GM18502 (cell line): ENCODE results near the gene SHFL.

Experiments used
- ATAC-seq: cut with Tn5 transposase; IDR thresholded peaks from one replicate; pipeline ENCODE4 v1.9.1; 2021; ENCODE audit warnings: mild to moderate bottlenecking; ENCODE audit not compliant: unreplicated experiment, poor library complexity

SHFL gene

GRCh38 chr19:10086591-10087192 lies 575 bp downstream of the SHFL start:
- ATAC-seq = peak; percentile 19

- no peak for ATAC-seq
Observed at GRCh38 chr19:10087296-10088061, 1.4 kb downstream of the SHFL start.

GRCh38 chr19:10088949-10089554 lies 2.9 kb downstream of the SHFL start:
- ATAC-seq = no peak

GRCh38 chr19:10089801-10090375 lies 3.8 kb downstream of the SHFL start:
- no peak for ATAC-seq

GRCh38 chr19:10091370-10091687 lies 5.2 kb downstream of the SHFL start:
- no peak for ATAC-seq

- ATAC-seq = no peak
Observed at GRCh38 chr19:10091895-10092641, 6.0 kb downstream of the SHFL start.

GRCh38 chr19:10092648-10093294 lies 6.7 kb downstream of the SHFL start:
- ATAC-seq = no peak

GRCh38 chr19:10093295-10094186 lies 7.4 kb downstream of the SHFL start:
- no peak for ATAC-seq

GRCh38 chr19:10095622-10095947 lies 9.5 kb downstream of the SHFL start:
- no peak for ATAC-seq

- ATAC-seq = peak; percentile 74
Observed at GRCh38 chr19:10095948-10096614, 10.0 kb downstream of the SHFL start.

GRCh38 chr19:10096615-10096963 lies 10.5 kb downstream of the SHFL start:
- peak; percentile 11 for ATAC-seq

- ATAC-seq = no peak
Observed at GRCh38 chr19:10100163-10100785, 14.2 kb downstream of the SHFL start.

GRCh38 chr19:10102787-10103236 lies 16.7 kb downstream of the SHFL start:
- peak; percentile 35 for ATAC-seq

- ATAC-seq = no peak
Observed at GRCh38 chr19:10104130-10104513, 18.0 kb downstream of the SHFL start.

GRCh38 chr19:10104665-10105508 lies 18.8 kb downstream of the SHFL start:
- peak; percentile 45 for ATAC-seq

- ATAC-seq = peak; percentile 14
Observed at GRCh38 chr19:10105509-10106099, 19.5 kb downstream of the SHFL start.
